HG02759 (cell line): ENCODE results near the gene TMEM176A.
A peak's percentile ranks its signal among the peaks of the same experiment; 100 is the strongest.

ENCODE experiments used
- ATAC-seq: cut with Tn5 transposase; IDR thresholded peaks from one replicate; pipeline ENCODE4 v1.9.1; 2021; ENCODE audit warnings: mild to moderate bottlenecking, moderate library complexity; ENCODE audit not compliant: unreplicated experiment

TMEM176A gene

DNA sequence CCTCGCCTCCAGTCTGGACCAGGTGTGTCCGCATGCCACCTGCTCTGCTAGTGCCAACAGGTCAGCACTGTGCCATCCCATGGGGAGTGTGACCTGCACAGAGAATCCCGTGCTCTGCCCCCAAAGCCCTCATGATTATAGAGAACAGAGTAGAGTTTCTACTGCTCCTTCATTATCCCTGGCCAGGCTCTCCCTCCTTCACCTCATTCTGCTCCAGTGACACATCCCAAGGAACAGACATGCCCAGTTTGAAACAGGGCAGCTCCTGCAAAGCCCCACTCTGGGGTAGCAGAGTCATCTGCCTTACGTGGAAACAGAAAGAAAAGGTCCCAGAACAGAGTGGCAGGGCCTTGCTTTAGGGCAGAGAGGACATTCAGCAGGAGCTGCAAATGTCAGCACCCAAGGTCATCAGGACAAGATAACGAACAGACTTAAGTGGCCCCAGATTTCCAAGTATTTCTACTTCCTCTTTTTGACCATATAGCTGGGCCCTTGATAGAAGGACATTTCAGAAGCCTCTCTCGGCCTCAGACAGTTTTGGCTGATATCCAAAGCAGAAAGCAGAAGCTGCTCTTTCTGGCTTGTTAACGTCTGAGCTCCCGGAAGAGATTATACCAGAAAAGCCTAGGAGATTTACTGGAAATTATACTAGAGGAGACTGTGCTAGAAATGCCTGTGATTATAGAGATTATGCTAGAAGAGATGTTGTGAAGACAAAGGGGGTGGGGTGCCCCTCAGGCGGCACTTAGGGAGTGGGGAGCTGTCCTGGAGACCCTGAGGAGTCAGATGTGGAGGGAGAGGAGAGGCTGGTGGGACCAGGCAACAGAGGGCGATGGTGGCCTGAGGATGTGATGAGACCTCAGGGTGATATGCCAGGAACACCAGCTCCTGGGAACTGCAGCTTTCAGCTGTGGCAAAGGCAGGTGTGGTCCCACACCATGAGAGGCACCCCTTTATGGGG is 13.0 kb upstream of the TMEM176A start:
- ATAC-seq, result peak; percentile 40

DNA sequence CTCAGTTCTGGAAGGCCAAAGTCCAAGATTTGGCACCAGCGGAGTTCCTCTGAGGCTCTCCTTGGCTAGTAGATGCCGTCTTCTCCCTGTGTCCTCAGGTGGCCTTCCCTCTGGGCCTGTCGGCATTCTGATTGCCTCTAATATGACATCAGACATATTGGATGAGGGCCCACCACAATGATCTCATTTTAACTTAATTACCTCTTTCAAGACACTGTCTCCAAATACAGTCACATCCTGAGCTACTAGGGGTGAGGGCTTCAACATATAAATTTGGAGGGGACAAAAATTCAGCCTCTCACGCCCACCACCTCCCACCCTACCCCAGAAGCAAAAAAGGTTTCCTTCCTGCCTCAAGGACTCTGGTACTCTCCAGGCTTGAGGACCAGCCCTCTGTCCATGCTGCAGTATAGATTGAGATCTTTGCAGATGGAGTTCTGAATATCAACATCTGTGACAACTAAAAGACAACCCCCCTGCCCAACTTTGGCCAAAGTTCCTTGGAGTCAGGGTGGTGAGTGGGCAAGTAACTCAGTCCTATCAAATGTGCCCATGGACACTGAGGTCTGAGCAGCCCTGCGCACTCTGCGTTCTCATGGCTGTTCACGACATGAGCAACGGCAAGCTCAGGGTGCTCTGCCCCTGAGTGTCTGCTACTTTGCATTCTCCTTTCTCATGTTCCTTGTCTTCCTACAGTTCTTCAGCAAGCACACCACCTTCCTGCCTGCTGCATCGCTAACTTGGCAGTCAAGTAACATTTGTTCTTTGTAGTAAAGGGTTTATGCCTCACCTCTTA is 11.9 kb upstream of the TMEM176A start:
- no peak for ATAC-seq

DNA sequence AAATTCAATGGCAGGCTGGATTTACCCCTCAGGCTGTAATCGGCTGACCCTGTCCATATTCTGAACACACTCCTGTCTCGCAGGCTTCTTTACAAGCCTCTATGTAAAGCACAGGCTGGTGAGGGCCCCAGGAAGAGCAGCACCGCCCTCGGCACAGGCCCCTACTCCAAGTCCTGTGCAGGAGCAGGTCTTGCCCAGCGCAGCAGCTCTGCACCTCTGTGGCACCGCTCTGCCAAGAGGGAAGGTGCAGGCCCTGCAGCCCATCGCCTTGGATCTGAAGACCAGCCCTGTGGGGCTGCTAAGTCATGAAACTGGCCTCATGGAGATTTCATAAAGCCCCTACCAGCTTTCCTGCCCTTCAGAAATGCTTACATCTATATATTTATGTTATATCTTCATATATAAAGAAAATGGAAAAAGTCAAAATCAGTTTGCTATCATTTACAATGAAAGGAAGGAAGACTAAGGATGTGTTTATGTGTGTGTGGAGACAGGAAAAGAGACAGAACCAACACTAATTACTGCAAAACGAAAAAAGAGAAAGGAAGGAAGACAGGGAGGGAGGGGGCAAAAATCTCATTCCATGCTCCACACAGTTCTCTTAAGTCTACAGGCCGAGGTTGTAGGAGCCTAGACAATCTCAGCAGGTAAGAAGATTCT is 10.0 kb upstream of the TMEM176A start:
- ATAC-seq, result no peak

DNA sequence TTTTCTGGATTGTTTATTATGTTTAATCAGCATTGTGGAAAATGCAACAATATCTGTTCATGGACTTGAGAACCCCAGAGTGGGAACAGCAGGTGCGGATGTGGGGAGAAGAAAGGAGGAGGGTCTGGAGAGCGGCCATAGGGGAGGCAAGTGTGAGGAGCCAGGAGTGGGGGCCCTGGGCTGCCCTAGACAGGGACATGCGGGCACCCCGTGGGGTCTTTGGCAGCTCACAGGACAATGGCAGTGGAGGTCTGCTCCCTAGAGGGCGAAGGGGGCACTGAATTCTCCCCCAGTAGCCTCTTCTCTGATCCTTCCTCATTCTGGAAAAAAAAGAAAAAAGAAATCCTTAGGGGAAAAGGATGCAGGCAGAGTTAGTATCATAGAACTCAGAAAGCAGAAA is 9.3 kb upstream of the TMEM176A start:
- no peak for ATAC-seq

- no peak for ATAC-seq
Observed at GRCh38 chr7:150791746-150792452, 8.7 kb upstream of the TMEM176A start.

DNA sequence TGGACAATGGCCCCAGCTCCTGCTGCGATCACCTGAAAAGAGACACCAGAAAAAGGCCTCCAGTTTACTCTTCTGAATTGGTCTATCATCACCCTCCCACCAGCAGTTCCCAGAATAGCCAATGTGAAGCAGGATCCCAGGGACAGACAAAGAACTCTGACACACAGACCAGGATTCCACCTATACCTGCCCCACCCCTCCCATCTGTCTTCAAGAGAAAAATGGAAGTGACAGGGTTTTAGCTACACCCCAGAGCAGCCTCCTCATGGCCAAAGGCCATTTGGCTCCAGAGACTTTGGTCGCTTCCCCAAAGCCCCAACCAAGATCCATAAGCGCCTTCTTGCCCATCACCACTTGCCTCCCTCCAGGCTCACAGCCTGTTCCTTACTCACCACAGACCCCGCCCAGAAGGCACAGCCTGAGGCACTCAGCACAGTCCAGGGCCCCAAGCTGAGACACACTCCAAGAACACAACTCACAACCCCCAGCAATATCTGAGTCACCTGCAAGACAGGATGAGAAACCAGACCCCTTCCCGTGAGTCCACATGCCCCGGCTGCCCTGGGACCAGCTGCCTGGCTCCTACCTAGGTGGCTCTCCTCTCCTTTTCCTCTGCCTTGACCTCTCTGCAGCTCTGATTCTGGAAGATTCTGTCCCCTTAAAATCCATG is 6.9 kb upstream of the TMEM176A start:
- no peak for ATAC-seq

DNA sequence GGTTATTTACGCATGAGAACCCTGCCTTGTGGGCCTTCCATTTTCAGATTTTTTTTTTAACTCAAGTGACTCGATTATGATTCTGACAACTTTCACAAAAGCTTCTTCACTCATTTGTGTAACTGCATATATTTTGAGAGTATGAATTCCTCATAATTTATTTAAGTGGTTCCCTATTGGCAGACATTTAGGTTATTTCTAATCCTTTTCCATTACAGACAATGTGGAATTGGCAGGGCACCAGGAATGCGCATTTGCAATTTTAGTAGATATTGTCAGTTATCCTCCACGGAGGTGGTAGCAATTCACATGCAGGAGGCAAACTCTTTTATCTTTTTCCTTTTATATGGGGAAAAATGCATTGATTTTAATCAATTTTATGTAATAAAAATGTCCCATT is 2.9 kb upstream of the TMEM176A start:
- ATAC-seq, result no peak

DNA sequence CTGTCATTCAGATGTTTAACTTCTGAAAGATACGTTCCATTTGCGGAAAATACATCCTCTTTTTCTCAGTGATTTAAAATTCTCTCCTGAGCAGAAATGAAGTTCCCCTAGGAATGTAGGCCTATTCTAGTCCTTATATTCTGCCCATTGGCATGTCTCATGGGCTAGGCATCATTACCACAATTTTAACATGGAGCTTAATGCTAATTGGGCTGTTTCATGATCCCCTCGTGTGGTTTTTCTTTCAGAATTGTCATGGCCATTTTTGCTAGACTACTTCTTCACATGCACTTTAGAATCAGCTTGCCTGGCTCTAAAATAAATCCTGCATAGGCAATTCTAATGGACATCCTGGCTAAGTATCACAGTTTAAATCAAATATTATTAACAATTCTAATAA is 1.4 kb upstream of the TMEM176A start:
- no peak for ATAC-seq

DNA sequence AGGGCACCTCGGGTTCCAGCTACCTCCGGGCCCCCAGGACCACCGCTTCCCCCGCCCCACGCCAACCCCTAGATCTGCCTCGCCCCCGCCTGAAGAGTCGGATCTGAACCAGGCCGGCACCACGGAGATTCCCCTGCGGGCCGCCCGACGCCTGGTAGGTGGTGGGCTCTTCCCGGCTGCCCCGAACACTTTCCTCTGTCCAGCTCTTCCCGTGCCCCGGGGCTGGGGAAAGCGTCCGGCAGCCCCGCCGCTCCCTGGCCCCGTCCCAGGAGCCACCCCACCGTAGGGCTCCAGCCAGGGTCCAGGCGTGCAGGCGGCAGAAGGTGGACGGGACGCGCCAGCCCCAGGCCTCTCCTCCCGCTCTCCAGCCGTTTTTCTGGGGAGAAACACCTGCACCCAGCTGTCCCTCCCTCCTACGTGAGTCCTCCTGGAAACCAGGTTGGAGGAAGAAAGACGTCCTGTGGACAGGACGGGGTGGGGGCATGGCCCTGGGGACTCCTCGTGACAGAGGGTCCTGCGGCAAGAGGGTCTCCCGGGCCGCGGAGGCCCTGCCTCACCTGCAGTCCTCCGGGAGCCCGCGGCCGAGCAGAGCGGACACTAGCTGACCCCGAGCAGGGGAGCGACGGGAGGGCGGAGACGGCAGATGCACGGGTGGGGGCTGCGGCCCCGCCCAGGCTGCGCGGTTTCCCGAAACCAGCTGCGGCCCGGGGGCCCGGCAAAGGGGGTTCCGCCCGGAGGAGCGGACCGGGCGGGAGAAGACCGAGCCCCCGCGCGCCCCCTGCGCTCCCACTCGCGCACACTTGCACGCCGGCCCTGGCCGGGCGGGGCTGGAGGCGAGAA is 608 bp upstream of the TMEM176A start, which contains the start of gene TMEM176B:
TMEM176B (minus strand) TSS at position 624 of the 840 bp plus-strand sequence. CDS start 3,795 bp downstream, outside the sequence.
- no peak for ATAC-seq

DNA sequence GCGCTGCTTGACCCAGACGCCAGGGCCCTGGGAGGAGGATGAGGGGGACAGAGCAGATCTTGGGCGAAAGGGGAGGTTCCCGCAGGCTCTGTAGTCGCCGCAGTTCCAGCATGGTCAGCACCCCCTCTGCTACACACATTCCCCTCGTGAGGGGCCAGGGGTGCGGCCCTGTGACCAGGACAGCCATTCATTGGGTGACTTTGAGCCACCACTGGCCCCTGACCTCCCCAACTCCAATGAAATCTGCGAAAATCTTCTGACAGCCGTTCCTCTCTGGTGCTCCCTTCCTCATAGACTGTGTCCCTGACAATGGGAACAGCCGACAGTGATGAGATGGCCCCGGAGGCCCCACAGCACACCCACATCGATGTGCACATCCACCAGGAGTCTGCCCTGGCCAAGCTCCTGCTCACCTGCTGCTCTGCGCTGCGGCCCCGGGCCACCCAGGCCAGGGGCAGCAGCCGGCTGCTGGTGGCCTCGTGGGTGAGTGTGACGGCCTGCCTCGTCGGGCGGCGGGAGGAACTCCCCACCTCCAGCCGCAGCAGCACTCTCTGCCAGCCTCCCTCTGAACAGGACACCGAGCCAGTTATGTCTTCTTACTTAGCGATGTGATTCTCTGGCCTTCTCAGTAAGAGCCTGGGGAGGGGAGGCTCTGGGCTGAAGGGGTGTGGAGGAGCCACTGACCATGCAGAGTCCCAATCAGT is 825 bp downstream of the TMEM176A start:
- ATAC-seq, result no peak

- no peak for ATAC-seq
Observed at GRCh38 chr7:150801946-150802771, 1.6 kb downstream of the TMEM176A start.

- no peak for ATAC-seq
Observed at GRCh38 chr7:150803161-150803860, 2.7 kb downstream of the TMEM176A start.

- ATAC-seq, result no peak
Observed at GRCh38 chr7:150804802-150805201, 4.2 kb downstream of the TMEM176A start.

- ATAC-seq, result no peak
Observed at GRCh38 chr7:150805864-150806263, 5.3 kb downstream of the TMEM176A start.

- ATAC-seq, result no peak
Observed at GRCh38 chr7:150806454-150806853, 5.9 kb downstream of the TMEM176A start.

GRCh38 chr7:150806863-150807262 is 6.3 kb downstream of the TMEM176A start:
- ATAC-seq, result no peak
